Limb (tissue), 2 donors: ENCODE measurements around the gene PPP2R2C.

Experiments
- DNase-seq, 2 donors: peaks; one replicate each; pipeline ENCODE4 v3.0.0-alpha.2; 2016; ENCODE audit errors: extremely low spot score in 2 of 2

The PPP2R2C gene

DNA sequence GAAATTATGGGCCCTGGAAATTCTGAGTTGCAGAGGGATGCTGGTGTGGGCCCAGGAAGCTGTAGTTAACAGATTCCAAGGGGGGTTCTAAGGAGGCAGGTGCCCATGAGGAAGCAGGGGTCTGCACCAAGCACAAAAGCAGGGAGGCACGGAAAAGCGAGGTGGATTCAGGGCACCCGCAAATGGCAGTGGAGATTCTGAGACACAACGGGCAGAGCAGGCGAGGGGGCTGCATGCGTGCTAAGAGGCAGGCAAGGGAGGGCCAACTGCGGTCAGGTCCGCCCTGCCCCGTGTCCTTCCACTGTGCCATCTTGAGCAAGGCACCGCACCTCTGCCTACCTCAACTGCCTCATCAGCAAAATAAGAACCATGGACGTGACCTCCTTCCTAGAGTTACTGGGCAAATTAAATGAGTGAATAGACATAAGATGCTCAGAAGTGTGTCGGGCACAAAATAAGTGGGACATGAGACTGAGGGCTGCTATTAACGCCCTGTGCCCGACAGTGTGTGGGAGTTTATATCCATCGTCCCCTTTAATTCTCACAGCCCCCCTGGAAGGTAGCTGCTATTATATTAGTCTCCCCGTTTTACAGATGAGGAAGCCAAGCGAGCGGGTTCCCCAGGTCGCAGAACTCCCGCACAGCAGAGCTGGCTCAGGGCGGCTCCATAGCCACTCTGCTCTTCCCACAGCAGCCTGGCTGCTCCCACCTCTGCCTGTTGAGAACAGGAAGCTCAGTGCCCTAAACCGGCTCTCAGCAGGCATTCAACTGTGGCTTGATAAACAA lies 67.6 kb downstream of the PPP2R2C start:
- DNase-seq: no peak

DNA sequence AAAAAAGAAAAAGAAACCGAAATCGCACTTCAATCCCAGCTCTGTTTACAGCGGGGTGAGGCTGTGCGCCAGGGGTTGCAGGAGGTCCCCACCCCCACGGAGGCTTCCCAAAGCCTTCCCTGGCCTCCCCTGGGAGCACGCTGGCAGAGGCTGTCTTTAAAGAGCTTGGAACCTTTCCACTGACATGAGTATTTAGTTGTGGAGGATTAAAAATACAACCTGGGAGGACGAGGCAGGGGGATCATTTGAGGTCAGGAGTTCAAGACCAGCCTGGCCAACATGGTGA lies 69.1 kb downstream of the PPP2R2C start:
- DNase-seq: no peak

DNA sequence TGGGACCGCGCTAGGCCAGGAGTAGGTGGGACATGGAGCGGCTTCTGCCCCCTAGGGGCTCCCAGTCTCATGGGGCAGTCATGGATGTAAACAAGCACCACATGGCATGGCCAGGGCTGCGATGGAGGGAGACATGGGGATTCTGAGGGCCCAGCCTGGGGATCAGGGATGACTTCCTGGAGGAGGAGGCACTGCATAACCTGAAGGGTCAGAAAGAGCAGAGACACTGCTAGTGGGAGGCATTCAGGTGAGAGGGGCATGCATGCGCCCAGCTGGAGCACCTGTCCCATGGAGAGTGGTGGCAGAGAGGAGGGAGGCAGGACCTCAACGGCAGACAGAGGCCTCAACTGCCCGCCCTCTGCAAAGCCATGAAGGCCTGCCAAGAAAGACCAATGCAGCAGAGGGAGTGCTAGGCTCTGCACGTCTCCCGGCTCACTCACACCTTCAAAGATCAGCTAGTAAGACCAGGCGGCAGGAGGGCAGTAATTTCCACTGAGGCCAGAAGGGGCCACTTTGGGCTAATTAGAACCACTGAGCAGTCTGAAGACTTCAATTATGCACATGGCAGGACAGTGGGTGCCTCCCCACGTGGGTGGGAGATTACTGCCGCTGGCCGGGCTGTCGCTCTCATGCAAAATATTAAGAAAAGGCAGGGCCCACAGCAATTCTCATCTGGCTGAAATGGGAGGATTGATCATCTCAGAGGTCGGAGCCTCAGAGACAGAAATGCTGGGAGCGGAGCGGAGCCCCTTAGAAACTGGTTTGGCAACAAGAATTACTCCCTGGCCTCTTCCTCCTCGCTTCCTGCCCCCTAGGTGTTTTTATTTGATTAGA lies 69.6 kb downstream of the PPP2R2C start:
- no peak for DNase-seq

DNA sequence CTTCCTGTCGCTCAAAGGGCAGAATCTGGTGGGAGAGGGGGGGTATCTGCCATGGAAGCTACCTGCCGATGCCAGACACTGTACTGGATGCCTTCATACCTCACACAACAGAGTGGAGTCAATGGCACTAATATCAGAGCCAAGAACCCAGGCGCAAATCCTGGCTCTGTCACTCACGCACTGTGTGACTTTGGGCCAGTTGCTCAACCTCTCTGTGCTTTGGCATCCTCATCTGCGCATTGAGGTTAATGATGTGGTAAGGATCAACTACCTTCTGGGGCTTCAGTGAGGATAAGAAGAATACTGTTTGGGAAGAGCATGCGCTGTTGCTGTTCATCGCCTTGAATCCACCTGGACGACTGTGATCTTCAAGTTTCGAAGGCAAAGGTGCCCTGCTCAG lies 70.6 kb downstream of the PPP2R2C start:
- DNase-seq: no peak

DNA sequence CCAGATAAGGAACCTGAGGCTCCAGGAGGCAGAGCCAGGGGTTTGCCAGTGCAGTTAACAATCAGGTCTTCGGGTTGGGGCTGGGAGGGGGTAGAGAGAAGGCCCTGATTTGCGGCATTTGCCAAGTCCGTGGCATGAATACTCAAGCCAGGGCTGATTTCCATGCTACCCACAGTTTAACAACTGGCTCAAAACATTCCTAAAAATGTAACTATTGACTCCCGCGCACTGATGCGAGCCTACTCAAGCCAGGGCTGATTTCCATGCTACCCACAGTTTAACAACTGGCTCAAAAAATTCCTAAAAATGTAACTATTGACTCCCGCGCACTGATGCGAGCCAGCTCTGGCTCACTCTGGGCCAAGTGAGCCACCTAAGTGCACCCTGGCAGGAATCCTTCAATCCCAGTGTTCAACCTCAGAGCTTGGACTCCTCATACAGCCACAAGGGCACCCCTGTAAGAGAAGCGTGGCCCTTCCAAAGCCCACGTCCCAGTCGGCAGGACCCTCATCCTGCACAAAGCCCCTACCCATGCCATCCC lies 75.6 kb downstream of the PPP2R2C start:
- DNase-seq: no peak

DNA sequence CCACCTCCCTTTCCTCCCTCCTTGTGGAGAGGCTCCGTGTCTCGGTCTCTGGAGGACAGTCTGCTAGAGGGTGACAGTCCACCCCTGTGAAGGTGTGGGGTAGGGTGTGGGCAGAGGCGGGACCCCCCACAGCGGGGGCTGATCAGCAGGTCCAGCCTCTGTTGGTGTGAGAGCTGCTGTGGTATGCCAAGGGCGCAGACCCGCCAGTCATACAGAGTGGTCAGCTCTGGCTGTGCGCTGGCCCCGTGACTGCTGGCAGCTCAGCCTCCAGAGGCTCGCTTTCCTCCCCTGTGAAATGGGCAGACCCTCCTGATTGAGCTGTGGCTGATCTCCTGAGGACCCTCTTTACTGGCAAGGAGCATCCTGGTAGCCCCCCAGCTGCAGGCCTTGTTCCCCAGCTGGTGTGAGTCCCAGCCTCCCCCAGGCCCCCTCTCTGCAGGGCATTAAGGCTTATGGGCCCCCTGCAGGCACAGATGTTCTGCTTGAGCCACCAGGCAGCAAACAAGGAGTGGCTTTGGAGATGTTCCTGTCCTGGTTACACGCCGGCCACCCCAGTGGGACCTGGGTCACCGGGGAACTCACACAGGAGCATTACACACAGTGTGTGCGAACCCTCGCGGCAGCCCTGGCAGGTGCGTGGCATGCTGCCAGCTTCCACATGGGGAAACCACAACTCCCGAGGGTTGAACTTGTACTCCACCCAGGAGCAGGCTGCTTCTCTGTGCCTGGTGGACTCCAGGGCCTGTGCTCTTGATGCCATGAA lies 76.8 kb downstream of the PPP2R2C start:
- no peak for DNase-seq

DNA sequence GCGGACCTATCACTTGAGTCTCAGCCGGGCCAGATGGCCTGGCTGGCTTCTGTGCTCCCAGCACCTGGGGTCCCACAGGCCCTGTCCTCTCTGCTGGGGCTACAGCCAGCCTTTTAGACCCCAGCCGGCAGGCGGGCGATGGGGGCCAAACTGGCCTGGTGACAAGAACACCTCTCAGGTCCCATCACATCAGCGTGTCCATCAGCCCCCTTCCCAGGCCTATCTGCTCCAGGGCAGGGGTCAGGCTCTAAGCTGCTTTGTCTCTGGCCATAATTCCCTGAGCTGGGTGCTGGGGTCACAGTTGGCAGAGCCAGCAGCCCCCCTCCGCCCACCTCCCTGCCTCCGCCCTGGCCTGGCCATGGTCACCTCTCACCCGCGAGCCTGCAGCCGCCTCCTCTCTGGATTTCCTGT lies 77.7 kb downstream of the PPP2R2C start:
- DNase-seq: no peak

DNA sequence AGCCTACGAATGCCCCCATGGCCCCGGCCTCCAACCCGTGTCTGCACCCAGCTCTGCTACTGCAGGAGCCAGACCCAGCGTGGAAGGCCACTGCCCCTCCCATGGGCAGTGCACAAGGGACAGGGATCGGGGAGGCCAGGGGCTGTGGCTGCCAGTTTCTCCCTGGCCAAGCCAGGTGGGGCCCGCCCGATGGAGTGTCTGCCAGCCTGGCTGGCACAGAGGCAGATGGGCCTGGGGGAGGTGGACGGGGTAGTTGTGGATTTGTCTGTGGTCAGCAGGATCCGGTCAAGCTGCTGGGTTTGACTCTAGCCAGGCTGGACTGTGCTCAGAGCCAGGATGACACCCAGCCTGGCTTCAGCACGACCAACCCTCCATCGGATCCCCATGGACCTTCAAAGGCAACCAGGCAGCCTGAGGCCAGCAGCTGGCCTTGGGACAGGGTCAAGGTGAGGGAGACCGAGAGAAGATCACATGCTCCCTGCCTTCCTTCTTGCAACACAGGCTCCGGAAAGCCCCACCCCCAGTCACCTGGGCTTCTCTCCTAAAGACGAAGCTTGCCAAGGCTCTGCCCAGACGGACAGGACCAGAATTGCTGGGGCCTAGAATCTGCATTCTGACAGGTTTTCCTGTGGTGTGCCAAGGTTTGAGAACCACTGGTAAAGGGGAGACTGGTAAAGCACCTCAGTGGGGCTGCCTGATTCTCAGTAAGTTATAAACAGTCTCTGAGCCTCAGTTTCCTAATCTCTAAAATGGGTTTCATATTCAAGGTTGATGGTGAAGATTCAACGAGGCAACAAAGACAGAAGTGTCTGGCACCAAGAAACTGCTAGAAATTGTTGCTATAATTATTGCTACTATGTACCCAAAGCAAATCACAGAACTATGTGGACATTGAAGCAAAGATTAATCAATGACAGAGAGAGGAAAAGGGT lies 78.6 kb downstream of the PPP2R2C start:
- DNase-seq: no peak

DNA sequence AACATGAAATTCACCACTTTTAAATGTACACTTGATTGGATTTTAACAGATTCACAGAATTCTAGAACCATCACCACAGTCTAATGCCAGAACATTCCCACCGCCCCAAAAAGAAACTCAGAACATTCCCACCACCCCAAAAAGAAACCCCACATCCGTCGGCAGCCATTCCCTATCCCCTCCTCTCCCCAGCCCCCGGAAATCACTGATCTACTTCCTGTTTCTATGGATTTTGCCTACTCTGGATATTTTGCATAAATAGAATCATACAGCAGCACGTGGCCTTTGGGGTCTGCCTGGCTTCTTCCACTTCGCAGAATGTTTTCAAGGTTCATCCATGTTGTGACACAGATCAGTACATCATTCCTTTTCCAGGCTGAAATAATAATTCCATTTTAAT lies 79.3 kb downstream of the PPP2R2C start:
- no peak for DNase-seq

DNA sequence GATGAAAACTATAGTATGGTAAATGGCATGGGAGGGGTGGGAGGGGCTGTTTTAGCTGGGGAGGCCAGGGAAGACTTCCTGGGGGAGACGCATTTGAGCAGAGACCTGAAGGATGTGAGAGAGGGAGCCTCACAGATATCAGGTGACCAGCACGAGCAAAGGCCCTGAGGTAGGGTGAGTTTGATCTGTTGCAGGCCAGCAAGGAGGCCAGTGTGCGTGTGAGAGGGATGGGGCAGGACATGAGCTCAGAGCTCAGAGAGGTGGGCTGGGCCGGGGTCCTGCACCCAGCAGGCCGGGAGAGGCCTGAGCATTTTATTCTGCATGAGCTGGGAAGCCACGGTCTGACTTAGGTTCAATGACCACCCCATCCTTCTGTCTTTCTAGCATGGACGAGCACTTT lies 80.0 kb downstream of the PPP2R2C start:
- DNase-seq: no peak

DNA sequence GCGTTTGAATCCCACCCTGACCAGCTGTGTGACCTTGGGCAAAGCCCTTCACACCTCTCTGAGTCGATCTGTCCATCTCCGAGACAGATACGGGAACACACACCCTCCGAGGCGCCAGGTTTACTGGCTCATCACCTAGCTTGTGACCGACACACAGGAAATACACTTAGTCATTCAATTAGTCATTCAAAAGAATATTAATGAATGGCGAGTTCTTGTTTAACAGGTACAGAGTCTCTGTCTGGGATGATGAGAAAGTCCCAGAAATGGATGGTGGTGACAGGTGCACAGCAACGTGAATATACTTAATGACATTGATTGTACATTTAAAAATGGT lies 80.6 kb downstream of the PPP2R2C start:
- no peak for DNase-seq

DNA sequence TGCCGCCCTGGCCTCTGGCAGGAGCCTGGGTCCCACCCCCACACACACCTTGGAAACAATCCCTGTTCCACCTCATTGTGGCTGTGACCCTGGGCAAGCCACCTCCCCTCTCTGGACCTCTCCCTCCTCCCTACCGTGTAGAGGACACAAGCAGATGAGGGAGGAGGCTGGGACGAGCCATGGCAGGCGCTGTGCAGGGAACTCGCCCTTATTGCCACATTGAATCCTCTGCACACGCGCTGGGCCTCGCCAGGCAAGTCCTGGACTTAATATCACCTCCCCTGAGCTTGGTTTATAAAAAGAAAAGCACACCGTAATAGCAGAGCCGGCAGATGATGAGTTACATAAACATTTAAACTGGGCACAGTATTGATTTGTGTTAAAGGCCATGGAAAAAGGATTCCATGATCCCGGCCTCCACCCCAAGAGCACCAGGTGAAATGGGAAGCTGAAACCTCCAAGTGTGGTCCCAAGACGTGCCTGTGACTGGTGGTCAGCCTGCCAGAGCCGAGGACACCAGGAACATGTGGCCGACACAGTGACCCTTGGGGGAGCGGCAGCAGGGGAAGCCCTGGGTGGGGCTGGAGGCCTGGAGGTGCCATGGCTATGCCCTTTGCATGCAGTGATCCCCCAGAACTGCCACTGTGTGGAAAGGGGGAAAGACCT lies 81.1 kb downstream of the PPP2R2C start:
- DNase-seq: no peak

DNA sequence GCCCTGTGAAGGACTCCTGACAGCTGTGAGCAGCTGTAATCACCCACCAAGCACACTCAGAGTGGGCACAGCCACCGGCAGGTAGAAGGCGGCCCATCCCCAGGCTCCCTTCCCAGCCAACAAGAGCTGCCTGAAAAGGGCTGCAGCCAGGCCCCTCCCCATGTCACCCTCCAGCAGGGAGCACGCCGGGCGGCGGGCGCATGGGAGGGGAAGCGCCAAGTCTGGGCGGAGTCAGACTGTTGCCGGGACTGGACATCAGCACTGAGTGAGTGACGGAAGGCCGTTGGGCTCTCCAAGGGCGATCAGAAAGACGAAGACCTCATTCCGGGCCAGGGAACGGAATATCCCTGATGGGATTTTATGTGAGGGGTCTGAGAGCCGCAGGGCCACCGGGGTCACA lies 82.1 kb downstream of the PPP2R2C start:
- no peak for DNase-seq

DNA sequence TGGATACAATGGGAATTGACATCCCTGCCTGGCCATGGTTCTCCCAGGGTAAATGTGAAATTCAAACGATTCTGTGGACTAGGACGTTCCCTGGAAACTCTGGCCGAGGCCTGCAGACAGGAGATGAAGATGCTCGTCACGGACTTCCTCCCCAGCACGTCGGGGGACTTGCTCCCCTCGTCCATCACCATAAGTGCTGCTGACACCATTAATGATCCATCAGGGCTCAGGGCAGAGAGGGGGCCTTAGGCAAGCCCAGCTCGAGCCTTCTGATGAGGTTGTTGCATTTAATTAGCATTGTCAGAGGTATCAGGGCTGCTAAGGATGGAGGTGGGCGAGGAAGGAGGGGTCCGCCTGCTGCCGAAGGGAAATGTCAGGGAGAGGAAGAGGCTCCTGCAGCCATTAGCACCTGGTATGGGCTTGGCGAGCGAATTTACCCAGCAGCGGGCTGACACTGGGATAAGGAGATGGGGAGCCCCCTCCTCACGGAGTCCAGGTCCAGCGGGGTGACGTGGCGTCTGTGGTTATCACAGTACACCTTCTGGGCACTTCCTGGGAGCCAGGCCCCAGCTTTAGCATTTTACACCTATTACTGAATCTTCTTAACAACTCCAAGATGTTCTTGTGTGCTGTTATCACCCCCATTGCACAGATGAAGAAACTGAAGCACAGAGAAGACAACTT lies 83.1 kb downstream of the PPP2R2C start:
- DNase-seq: no peak

DNA sequence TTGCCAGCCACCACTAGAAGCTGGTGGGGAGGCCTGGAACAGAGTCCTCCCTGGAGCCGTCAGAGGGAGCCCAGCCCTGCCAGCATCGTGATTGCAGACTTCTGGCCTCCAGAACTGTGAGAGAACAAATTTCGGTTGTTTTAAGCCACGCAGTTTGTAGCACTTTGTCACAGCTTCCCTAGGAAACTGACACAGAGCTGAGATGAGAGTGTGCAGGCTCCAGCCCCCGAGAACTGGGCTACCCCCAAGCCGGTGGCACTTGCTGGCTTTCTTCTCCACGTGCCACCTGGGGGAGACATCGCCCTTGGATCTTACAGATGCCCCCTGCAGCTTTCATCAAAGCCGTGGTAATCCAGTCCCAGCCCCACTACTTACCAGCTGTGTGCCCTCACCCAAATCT lies 83.7 kb downstream of the PPP2R2C start:
- DNase-seq: no peak

DNA sequence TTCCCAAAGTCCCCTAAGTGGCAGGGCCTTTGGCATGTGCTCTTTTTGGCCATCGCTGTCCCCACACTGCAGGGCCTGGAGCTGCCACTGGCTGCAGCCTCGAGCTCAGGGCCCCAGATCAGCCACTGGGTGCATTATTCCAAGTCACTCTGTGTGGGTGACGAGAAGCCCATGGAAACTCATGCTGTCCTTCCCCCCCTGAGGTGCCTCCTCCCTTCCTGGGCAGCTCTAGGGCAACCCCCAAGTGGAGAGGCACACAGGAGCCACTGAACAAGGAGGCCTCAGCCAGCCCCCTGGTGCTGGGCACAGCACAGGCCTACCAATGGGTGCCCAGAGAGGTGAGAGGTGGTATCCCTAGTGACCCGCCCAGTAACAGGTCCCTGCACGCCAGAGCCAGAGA lies 84.5 kb downstream of the PPP2R2C start:
- no peak for DNase-seq

DNA sequence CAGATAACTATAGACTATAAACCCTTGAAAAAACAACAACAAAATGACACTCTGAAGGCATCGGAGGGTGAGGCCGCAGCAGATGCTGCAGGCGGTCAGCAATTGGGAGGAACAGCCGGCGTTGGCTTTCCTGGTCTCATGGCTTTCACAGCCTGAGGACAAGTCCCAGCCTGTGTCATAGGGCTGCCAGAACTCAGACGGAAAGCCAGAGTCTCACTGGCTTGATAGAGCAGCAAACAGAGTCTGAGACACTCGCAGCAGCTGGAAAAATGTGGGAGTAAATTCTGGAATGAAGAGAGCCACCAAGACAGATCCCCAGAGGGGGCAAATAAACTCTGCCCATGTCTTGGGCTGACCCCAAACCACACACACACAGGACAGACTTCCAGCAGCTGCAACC lies 86.3 kb downstream of the PPP2R2C start:
- no peak for DNase-seq

DNA sequence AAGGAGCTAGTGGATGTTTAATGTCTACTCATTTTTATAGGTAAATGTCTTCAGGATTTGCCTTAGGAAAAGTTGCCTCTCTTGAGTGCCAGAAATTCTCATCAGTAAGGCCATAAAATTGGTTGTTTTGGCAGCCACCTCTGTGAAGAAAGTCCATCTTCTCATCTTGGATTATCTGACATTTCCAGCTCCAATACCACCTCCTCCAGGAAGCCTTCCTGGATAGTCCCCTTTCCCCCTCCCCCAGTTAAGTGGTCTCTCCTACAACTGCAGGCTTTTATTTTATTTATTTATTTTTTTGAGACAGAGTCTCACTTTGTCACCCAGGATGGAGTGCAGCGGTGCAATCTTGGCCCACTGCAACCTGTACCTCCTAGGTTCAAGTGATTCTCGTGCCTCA lies 87.1 kb downstream of the PPP2R2C start:
- no peak for DNase-seq

DNA sequence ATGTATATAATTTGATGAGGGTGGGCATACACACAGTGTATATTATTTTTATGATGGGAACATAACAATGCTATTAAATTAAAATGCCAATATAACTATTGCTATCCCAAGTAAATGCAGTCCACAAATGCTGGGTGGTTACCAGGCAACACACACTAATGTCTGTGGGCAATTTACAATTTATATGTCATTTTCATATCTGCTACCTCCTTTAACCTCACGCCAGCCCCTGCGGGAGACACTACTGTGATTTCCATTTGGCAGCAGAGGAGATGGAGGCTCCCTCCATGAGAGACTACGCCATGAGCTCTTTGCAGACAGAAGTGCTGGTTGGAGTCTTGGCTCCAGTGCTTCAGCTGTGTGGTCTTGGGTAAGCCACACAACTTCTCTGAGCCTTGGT lies 87.9 kb downstream of the PPP2R2C start:
- no peak for DNase-seq

DNA sequence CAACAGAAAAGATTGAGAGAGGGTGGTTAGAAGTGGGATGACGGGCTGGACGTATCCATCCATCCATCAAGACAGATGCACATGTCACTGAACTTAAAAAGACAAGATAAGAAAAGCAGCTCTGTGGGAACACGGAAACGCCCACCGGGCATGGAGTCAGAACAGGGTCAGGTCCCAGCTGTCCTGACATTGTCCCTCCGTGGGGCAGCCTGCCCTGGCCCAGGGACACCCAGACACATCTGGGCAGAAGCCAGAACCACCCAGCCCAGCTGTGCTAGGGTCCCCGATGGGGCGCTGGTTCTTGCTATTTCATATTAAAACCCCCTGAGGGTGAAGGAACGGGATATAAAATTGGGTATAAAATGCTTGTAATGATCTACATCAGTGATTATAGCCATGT lies 88.5 kb downstream of the PPP2R2C start:
- DNase-seq: no peak
